AML-193 (cell line): ENCODE measurements around the gene RNF166.

Experiments used
- DNase-seq, 2 experiments: peaks; one replicate each; lab custom pipeline; 2025; lab: John Stamatoyannopoulos, UW

Gene RNF166

GRCh38 chr16:88692861-88693260 is 13.3 kb downstream of the RNF166 start:
- DNase-seq = no peak

GRCh38 chr16:88691924-88692560 is 14.2 kb downstream of the RNF166 start:
- DNase-seq = peak; percentile 84 to 91

GRCh38 chr16:88691129-88691813 is 14.9 kb downstream of the RNF166 start:
- DNase-seq = no peak

- DNase-seq = no peak
Measured at GRCh38 chr16:88690341-88691128, 15.7 kb downstream of the RNF166 start.

GRCh38 chr16:88688013-88688778 is 18.0 kb downstream of the RNF166 start:
- no peak for DNase-seq

- DNase-seq = no peak
Measured at GRCh38 chr16:88687676-88688012, 18.6 kb downstream of the RNF166 start.

- no peak for DNase-seq
Measured at GRCh38 chr16:88687254-88687576, 19.0 kb downstream of the RNF166 start.

- DNase-seq = peak; percentile 48 to 50
Measured at GRCh38 chr16:88686439-88687253, 19.6 kb downstream of the RNF166 start, which contains the start of gene SNAI3. Gene SNAI3, minus strand, starts transcription at chr16:88686507. Its CDS starts 101 bp downstream, at chr16:88686406.

- no peak for DNase-seq
Measured at GRCh38 chr16:88686062-88686438, 20.2 kb downstream of the RNF166 start.

- DNase-seq = peak; percentile 62 to 78
Measured at GRCh38 chr16:88685156-88686061, 20.8 kb downstream of the RNF166 start.

GRCh38 chr16:88684569-88685155 is 21.5 kb downstream of the RNF166 start:
- DNase-seq = no peak

GRCh38 chr16:88681709-88682451 is 24.3 kb downstream of the RNF166 start:
- DNase-seq = peak; percentile 80 to 84

GRCh38 chr16:88681084-88681680 is 25.0 kb downstream of the RNF166 start:
- DNase-seq = no peak

GRCh38 chr16:88680554-88681083 is 25.6 kb downstream of the RNF166 start:
- no peak for DNase-seq

GRCh38 chr16:88678224-88678979 is 27.8 kb downstream of the RNF166 start:
- DNase-seq = no peak

GRCh38 chr16:88677721-88678120 is 28.5 kb downstream of the RNF166 start:
- DNase-seq = no peak

- no peak for DNase-seq
Measured at GRCh38 chr16:88676502-88677242, 29.5 kb downstream of the RNF166 start.
